LNCaP clone FGC (cell line): ENCODE data around the gene LRRN1.
"Not testable (repeated sequence)": the region's sequence is repeated elsewhere in the genome, so short reads cannot be mapped to it uniquely, and the experiment has no call there.

Experiments used
- DNase-seq: peaks from one replicate; pipeline ENCODE4 v3.0.0-alpha.2; 2011; ENCODE audit warnings: low read depth
- H3K4me3 ChIP-seq: 2 replicates; pipeline ENCODE4 v1.5.1; 2011; ENCODE audit warnings: mild to moderate bottlenecking, low read depth, low read length, control low read depth
- TF ChIP-seq, protein P1 (sequence below): IDR thresholded peaks from 2 replicates; pipeline ENCODE4 v1.5.1; 2012; ENCODE audit warnings: mild to moderate bottlenecking; ENCODE audit not compliant: control insufficient read depth, insufficient read depth; ENCODE audit errors: extremely low read depth

Gene LRRN1

DNA sequence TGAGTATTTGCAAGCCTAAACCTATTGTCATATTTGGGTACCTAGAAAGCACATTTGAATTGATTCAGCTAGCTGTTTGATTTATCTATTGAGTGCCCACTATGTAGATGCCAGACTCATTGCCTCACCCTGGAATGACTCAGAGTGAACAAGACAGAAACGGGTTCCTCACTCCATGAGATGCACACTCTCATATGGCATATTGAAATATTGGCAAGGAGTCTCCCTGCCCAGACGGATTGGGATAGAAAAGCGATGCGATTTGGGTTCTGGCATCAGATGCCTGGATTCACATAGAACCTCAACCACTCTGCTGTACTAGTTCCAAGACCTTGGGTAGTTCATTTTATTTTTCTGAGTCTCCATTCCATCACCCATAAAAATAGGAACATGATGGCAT, 22.5 kb downstream of the LRRN1 start:
- TF ChIP-seq, protein P1, sequence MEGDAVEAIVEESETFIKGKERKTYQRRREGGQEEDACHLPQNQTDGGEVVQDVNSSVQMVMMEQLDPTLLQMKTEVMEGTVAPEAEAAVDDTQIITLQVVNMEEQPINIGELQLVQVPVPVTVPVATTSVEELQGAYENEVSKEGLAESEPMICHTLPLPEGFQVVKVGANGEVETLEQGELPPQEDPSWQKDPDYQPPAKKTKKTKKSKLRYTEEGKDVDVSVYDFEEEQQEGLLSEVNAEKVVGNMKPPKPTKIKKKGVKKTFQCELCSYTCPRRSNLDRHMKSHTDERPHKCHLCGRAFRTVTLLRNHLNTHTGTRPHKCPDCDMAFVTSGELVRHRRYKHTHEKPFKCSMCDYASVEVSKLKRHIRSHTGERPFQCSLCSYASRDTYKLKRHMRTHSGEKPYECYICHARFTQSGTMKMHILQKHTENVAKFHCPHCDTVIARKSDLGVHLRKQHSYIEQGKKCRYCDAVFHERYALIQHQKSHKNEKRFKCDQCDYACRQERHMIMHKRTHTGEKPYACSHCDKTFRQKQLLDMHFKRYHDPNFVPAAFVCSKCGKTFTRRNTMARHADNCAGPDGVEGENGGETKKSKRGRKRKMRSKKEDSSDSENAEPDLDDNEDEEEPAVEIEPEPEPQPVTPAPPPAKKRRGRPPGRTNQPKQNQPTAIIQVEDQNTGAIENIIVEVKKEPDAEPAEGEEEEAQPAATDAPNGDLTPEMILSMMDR, result no peak

GRCh38 chr3:3825035-3825434, 25.8 kb downstream of the LRRN1 start:
- TF ChIP-seq, protein P1, result no peak
- no peak overlapping the region for H3K4me3 ChIP-seq
- no peak for DNase-seq

More for the DNA sequence above, 22.5 kb downstream of the LRRN1 start:
- no peak overlapping the region for H3K4me3 ChIP-seq
- DNase-seq, result no peak

DNA sequence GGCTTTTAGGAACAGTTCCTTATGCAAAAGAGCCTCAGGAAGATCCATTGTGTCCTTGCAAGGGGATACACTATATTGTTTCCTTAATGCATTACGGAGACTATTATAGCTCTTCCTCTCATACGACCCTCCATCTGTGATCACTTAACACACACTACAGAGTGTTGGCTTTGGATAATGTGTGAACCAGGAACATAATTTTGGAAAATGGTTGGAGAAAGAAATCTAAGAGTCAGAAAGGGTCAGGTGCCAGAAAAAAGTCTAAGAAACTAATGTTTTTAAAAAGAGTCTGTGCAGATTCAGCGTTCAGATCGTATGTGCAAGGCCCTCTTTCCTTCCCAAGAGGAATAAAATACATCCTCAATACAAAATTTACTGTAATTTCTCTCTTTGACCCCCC, 27.3 kb downstream of the LRRN1 start:
- no peak overlapping the region for H3K4me3 ChIP-seq
- DNase-seq, result no peak
- TF ChIP-seq, protein P1, result no peak

- no peak for DNase-seq
- no peak overlapping the region for H3K4me3 ChIP-seq
- TF ChIP-seq, protein P1, result no peak
Measured at GRCh38 chr3:3827111-3827510, 27.9 kb downstream of the LRRN1 start.

GRCh38 chr3:3828417-3828816, 29.2 kb downstream of the LRRN1 start:
- DNase-seq, H3K4me3 ChIP-seq: not testable (repeated sequence)

- DNase-seq, result no peak
- no peak overlapping the region for H3K4me3 ChIP-seq
- TF ChIP-seq, protein P1, result no peak
Measured at GRCh38 chr3:3836845-3837244, 37.6 kb downstream of the LRRN1 start.

GRCh38 chr3:3842356-3842755, 43.1 kb downstream of the LRRN1 start:
- no peak overlapping the region for H3K4me3 ChIP-seq
- TF ChIP-seq, protein P1, result no peak
- DNase-seq, result no peak
